Ascending aorta (tissue), 2 donors: Measurements from ENCODE around the gene TLCD1. TPM values are rescaled to one million over a fixed set of nuclear protein-coding genes. Genes with fewer than 3 reads are reported as not detected.
"Not testable (repeated sequence)": the region's sequence is repeated elsewhere in the genome, so short reads cannot be mapped to it uniquely, and the experiment has no call there.

ENCODE experiments used
- DNase-seq, 2 donors: peaks; one replicate each; pipeline ENCODE4 v3.0.0-alpha.2; 2019; ENCODE audit warnings: low spot score in 2 of 2
- H3K27ac ChIP-seq, 2 donors: fragments of 200-600 bp; sonication (generic); one replicate each; pipeline ENCODE4 v1.5.1; 2016 to 2017; ENCODE audit warnings: mild to moderate bottlenecking in 1 of 2
- H3K27me3 ChIP-seq: fragments of 200-600 bp; sonication (generic); one replicate; pipeline ENCODE4 v1.5.1; 2017
- H3K36me3 ChIP-seq, 2 donors: fragments of 200-600 bp; sonication (generic); one replicate each; pipeline ENCODE4 v1.5.1; 2016
- H3K4me1 ChIP-seq, 2 donors: fragments of 200-600 bp; sonication (generic); one replicate each; pipeline ENCODE4 v1.5.1; 2016 to 2017; ENCODE audit warnings: mild to moderate bottlenecking in 1 of 2
- H3K4me3 ChIP-seq, 2 donors: fragments of 200-600 bp; sonication (generic); one replicate each; pipeline ENCODE4 v1.5.1; 2016 to 2017; ENCODE audit warnings: mild to moderate bottlenecking in 1 of 2
- H3K9me3 ChIP-seq, 2 donors: fragments of 200-600 bp; sonication (generic); one replicate each; pipeline ENCODE4 v1.5.1; 2016
- intact Hi-C: fragments of 100-400 bp; cut with DNase I; formaldehyde crosslinking; loops from one replicate; pipeline ENCODE4 v1.15.1; 2023
- total RNA-seq: library from RNA; depleted of rRNA; stranded (reverse); fragments of >200 nt; gene quantifications from one replicate; pipeline ENCODE4 v1.1.0, GENCODE V29; 2016
- TF ChIP-seq, protein P1 (sequence below), 3 experiments: fragments of 200-600 bp in 2 of 3; fragments of 450-650 bp in 1 of 3; sonication (generic) in 2 of 3; IDR thresholded peaks; one replicate each; pipeline ENCODE4 v1.5.1; 2016 to 2019; ENCODE audit warnings: antibody characterized with exemption in 3 of 3, mild to moderate bottlenecking in 1 of 3, moderate library complexity in 1 of 3

TLCD1 gene
- total RNA-seq, 1 donor from 2014 or later = not detected

DNA sequence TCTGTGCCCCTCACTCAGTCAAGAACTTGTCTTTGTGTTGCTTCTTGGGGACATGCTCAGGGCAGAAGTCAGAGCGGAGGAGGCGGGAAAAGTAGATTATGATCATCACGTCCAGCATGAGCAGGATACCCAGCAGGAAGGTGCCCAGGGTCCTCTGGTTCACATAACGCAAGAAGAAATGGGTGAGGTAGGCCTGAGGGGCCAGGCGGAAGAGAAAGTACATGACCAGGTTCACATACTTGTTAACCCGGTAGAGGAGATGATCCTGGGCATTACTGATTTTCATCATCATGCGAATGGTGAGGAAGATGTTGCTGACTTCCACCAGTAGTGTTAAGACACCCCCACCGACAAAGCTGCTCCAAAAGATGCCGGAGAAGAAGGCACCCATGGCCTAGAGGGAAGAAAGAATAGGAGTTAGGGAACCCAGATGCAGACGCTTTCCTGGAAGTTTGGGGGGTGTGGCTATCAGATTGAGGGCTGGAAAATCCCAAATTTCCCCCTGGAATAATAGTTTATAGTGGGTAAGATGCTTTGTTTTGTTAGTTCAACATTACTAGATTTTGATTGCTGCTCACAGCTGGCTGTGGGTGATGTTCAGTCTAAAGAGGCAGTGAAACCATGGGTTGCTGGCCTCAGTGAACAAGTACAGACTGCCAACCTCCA, 1.4 kb downstream of the TLCD1 start:
- no peak for DNase-seq
- TF ChIP-seq, protein P1, sequence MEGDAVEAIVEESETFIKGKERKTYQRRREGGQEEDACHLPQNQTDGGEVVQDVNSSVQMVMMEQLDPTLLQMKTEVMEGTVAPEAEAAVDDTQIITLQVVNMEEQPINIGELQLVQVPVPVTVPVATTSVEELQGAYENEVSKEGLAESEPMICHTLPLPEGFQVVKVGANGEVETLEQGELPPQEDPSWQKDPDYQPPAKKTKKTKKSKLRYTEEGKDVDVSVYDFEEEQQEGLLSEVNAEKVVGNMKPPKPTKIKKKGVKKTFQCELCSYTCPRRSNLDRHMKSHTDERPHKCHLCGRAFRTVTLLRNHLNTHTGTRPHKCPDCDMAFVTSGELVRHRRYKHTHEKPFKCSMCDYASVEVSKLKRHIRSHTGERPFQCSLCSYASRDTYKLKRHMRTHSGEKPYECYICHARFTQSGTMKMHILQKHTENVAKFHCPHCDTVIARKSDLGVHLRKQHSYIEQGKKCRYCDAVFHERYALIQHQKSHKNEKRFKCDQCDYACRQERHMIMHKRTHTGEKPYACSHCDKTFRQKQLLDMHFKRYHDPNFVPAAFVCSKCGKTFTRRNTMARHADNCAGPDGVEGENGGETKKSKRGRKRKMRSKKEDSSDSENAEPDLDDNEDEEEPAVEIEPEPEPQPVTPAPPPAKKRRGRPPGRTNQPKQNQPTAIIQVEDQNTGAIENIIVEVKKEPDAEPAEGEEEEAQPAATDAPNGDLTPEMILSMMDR (IDR thresholded peaks at IDR 0.05) = no peak
- Histone ChIP-seq H3K27me3 (no peaks in the 10 kb centered on the region), H3K4me1 (peaks cover 17 to 36% of the 10 kb centered on the region in 2 donors), H3K4me3 (peak overlapping the region in 1 of 2 donors; percentile 83), H3K36me3 (peaks cover 24 to 36% of the 10 kb centered on the region in 2 donors), H3K27ac (peak overlapping the region; percentile 66 to 93), H3K9me3 (no peaks in the 10 kb centered on the region)
- intact Hi-C loops = loop anchor here (5.0 to 10.0 kb wide), 3 partner anchors 38 to 390 kb away; partner anchors contain the start of gene FLOT2

DNA sequence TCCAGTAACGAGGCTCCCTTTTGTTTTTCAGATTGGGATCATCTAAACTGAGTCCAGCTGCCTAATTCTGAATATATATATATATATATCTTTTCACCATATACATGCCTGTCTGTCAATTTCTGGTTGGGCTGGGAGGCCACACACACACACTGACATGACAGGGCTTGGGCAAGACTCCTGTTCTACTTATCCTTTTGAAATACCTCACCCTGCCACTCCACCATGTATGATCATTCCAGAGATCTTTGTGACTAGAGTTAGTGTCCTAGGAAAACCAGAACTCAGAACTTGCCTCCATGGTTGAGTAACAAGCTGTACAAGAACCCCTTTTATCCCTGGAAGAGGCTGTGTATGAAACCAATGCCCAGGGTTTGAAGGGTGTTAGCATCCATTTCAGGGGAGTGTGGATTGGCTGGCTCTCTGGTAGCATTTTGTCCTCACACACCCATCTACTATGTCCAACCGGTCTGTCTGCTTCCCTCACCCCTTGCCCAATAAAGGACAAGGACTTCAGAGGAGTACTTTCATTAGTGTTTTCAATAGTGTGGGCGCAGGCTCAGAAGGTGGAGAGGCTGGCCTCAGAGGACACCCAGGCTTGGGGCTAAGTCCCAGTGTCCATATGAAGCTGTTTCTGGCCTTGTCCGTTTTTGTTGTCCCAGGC, 2.1 kb downstream of the TLCD1 start:
- H3K27ac ChIP-seq, H3K9me3 ChIP-seq, DNase-seq, H3K4me3 ChIP-seq, H3K27me3 ChIP-seq: not testable (repeated sequence)
- intact Hi-C loops = loop anchor here (10.0 kb wide), 1 partner anchor 391 kb away; no protein-coding TSS in a partner anchor
- H3K36me3 ChIP-seq = peaks cover 24 to 36% of the 10 kb centered on the region in 2 donors
- H3K4me1 ChIP-seq = peaks cover 19 to 36% of the 10 kb centered on the region in 2 donors

DNA sequence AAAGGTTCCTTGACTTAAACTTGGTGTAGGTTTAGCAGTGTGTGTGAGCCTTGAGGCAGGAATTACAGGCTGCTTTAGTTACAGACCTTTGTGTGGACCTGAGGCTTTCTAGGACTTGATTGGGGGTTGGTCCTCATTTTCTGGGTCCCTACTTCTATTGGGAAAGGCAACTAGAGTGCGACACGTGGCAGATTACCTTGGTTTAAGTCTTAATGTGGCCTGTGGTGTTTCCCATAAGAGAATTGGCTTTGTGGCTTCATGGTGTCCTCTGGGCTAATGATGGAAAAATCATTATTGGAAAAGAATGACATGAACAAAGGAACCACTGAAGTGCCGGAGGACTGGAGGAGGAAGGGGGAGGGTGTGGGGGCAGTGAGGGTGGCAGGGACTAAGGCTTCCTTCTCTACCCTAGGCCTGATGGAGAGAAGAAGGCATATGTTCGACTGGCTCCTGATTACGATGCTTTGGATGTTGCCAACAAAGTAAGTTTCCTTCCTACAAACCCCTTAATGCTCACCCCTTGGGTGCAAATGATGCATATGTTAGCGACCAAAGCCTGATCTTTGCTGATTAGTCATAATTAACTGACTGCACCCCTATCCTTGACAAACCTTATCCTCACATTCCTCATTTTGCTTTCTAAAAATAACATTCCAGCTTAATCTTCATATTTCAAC, 2.7 kb downstream of the TLCD1 start:
- H3K36me3 ChIP-seq = peaks cover 24 to 36% of the 10 kb centered on the region in 2 donors
- H3K27me3 ChIP-seq = no peaks in the 10 kb centered on the region
- H3K27ac ChIP-seq = no peak overlapping the region
- peaks cover 25 to 42% of the 10 kb centered on the region in 2 donors for H3K4me1 ChIP-seq
- no peak for DNase-seq
- intact Hi-C loops = loop anchor here (10.0 kb wide), 1 partner anchor 392 kb away; no protein-coding TSS in a partner anchor
- H3K9me3 ChIP-seq = no peaks in the 10 kb centered on the region
- no peak overlapping the region for H3K4me3 ChIP-seq
- TF ChIP-seq, protein P1 (IDR thresholded peaks at IDR 0.05) = no peak

DNA sequence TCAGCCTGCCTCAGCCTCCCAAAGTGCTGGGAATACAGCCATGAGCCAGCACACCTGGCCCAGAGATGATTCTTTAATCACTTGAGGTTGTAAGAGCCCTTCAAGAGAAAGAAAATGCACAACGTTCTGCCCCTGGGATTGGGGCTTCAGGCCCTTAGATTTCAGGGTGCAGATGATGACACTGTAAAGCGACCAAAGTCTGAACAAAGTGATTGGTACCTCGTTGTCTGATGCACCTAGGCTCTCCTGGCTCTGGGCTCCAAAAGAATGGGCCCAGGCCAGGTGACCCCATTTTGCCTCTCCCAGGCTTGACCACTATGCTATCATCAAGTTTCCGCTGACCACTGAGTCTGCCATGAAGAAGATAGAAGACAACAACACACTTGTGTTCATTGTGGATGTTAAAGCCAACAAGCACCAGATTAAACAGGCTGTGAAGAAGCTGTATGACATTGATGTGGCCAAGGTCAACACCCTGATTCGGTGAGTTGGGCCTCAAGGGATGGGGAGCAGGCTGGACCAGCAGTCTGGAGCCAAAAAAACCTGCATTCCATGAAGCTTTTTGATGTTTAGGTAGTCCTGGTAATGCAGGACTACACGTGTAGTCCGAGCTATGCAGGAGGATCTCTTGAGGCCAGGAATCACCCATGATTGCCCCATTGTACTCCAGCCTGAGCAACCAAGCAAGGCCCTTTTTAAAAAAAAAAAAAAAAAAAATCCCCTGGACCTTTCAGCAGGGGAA, 3.4 kb downstream of the TLCD1 start:
- DNase-seq = no peak
- Histone ChIP-seq H3K27ac (no peak overlapping the region), H3K4me1 (peaks cover 21 to 41% of the 10 kb centered on the region in 2 donors), H3K36me3 (peaks cover 24 to 36% of the 10 kb centered on the region in 2 donors), H3K27me3 (no peaks in the 10 kb centered on the region), H3K4me3 (no peak overlapping the region), H3K9me3 (no peaks in the 10 kb centered on the region)
- intact Hi-C loops = loop anchor here (10.0 kb wide), 1 partner anchor 392 kb away; no protein-coding TSS in a partner anchor
- TF ChIP-seq, protein P1 (IDR thresholded peaks at IDR 0.05) = no peak

DNA sequence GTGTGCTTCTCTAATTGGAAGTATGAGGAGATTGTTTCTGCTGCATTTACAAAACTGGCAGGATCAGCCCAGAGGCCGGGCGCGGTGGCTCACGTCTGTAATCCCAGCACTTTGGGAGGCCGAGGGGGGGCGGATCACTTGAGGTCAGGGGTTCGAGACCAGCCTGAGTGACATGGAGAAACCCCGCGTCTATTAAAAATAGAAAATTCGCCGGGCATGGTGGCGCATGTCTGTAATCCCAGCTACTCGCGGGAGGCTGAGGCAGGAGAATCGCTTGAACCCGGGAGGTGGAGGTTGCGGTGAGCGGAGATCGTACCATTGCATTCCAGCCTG, 5.1 kb downstream of the TLCD1 start:
- not testable (repeated sequence) for H3K9me3 ChIP-seq, H3K27me3 ChIP-seq, DNase-seq
- intact Hi-C loops = loop anchor here (10.0 kb wide), 1 partner anchor 394 kb away; no protein-coding TSS in a partner anchor
- Histone ChIP-seq H3K27ac (peak overlapping the region in 1 of 2 donors; percentile 98), H3K4me3 (peak overlapping the region; percentile 82 to 85), H3K36me3 (peaks cover 24 to 36% of the 10 kb centered on the region in 2 donors), H3K4me1 (peaks cover 19 to 44% of the 10 kb centered on the region in 2 donors)
